Adipocyte (in vitro differentiated cells): ENCODE results near the gene RYR2.

Experiments used
- DNase-seq: peaks from one replicate; pipeline ENCODE4 v3.0.0-alpha.2; 2015; ENCODE audit warnings: low read depth
- H3K27me3 ChIP-seq: replicated peaks from 2 replicates; pipeline ENCODE4 v1.7.0; 2013; ENCODE audit warnings: mild to moderate bottlenecking, low read length, moderate library complexity; ENCODE audit not compliant: control insufficient read depth, insufficient read depth
- H3K36me3 ChIP-seq: 2 replicates; pipeline ENCODE4 v1.7.0; 2013; ENCODE audit warnings: low read length, mild to moderate bottlenecking, moderate library complexity; ENCODE audit not compliant: control insufficient read depth, insufficient read depth, severe bottlenecking
- H3K4me1 ChIP-seq: 2 replicates; pipeline ENCODE4 v1.7.0; 2013; ENCODE audit warnings: mild to moderate bottlenecking, low read length, moderate library complexity; ENCODE audit not compliant: control insufficient read depth, insufficient read depth
- H3K4me3 ChIP-seq: 2 replicates; pipeline ENCODE4 v1.7.0; 2013; ENCODE audit warnings: mild to moderate bottlenecking, low read length, moderate library complexity
- H3K9ac ChIP-seq: 2 replicates; pipeline ENCODE4 v1.7.0; 2013; ENCODE audit warnings: mild to moderate bottlenecking, low read length, moderate library complexity
- H3K9me3 ChIP-seq: 2 replicates; pipeline ENCODE4 v1.7.0; 2013; ENCODE audit warnings: mild to moderate bottlenecking, low read length, moderate library complexity; ENCODE audit not compliant: control insufficient read depth

RYR2 gene

DNA sequence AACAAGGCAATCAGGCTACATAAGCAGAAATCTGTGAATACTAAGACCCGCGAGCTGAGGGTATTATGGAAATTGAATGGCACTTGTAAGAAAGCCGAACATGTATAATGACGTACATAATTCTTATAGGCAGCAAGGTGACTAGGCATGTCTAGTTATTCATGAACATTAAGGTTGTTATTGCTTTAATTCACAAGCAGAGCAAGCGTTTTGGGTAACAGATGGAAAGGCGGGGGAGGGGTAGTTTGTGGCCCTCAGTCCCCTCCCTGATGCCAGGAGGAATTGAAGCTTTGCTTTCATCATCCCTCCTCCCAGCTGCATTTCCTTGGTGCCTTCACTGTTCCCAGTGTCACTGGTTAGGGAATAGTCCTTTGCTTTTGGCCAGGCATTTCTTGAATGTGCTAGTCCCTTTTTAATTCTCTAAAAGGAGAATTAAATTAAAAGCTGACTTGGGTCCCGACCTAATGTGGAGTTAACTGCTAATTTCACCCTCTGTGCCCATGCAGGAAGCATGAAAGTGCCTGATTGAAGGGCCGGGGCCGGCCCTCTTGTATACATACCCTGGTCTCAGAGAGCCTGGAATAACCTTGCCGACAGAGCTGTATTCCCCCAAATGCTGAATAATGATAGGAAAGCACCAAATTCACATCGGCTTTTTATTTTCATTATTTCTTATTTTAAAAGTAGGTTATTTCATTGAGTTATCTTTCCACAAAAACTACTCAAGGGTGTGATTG is 42.5 kb downstream of the RYR2 start:
- no peaks in the 10 kb centered on the region for H3K36me3 ChIP-seq
- H3K4me3 ChIP-seq: no peak overlapping the region
- no peak overlapping the region for H3K9ac ChIP-seq
- H3K9me3 ChIP-seq: no peaks in the 10 kb centered on the region
- H3K4me1 ChIP-seq: no peaks in the 10 kb centered on the region
- DNase-seq: no peak
- H3K27me3 ChIP-seq: no peaks in the 10 kb centered on the region

DNA sequence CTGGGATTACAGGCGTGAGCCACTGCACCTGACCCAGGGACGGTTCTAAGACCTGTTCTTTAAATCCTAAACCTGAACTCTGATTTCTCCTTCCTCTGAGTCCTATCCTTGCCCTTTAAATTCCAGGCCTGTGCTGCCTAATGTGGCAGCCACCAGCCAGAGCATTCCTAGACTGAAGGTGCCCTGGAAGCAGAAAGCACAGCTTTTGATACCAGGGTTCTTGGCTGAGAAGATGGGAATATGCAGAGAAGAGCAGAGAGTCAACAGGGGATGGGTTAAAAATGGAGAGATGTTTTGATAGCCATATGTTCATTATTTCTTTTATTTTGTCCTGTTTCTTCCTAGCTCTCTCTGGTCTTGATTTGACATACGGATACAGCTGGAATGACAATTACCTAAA is 49.7 kb downstream of the RYR2 start:
- no peaks in the 10 kb centered on the region for H3K36me3 ChIP-seq
- no peaks in the 10 kb centered on the region for H3K9me3 ChIP-seq
- no peaks in the 10 kb centered on the region for H3K4me1 ChIP-seq
- no peaks in the 10 kb centered on the region for H3K27me3 ChIP-seq
- H3K4me3 ChIP-seq: no peak overlapping the region
- DNase-seq: no peak
- H3K9ac ChIP-seq: no peak overlapping the region

- Histone ChIP-seq H3K4me1 (no peaks in the 10 kb centered on the region), H3K36me3 (no peaks in the 10 kb centered on the region)
Measured at GRCh38 chr1:237093691-237094090, 51.7 kb downstream of the RYR2 start.

DNA sequence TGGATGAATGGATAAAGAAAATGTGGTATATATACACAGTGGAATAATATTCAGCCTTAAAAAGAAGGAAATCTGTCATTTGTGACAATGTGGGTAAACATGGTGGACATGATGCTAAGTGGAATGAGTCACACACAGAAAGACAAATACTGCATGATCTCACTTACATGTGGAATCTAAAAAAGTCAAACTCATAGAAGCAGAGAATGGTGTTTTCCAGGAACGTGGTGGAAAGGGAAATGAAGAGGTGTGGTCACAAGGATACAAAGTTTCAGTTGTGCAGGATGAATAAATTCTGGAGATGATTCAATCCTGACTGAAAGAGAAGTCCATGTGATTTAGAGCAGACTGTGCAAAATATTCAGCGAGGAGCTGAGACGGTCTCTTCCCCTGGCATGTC is 56.6 kb downstream of the RYR2 start:
- DNase-seq: no peak
- Histone ChIP-seq H3K4me3 (no peak overlapping the region), H3K27me3 (no peaks in the 10 kb centered on the region), H3K4me1 (no peaks in the 10 kb centered on the region), H3K9me3 (no peaks in the 10 kb centered on the region), H3K9ac (no peak overlapping the region), H3K36me3 (no peaks in the 10 kb centered on the region)

More at GRCh38 chr1:237093691-237094090, 51.7 kb downstream of the RYR2 start:
- H3K9ac ChIP-seq: no peak overlapping the region
- no peak overlapping the region for H3K4me3 ChIP-seq
- no peaks in the 10 kb centered on the region for H3K9me3 ChIP-seq
- no peaks in the 10 kb centered on the region for H3K27me3 ChIP-seq
- no peak for DNase-seq

- no peak for DNase-seq
- no peaks in the 10 kb centered on the region for H3K36me3 ChIP-seq
- no peak overlapping the region for H3K4me3 ChIP-seq
- no peaks in the 10 kb centered on the region for H3K4me1 ChIP-seq
- no peaks in the 10 kb centered on the region for H3K9me3 ChIP-seq
- no peak overlapping the region for H3K9ac ChIP-seq
- peaks cover 5% of the 10 kb centered on the region for H3K27me3 ChIP-seq
Measured at GRCh38 chr1:237103021-237103420, 61.0 kb downstream of the RYR2 start.

DNA sequence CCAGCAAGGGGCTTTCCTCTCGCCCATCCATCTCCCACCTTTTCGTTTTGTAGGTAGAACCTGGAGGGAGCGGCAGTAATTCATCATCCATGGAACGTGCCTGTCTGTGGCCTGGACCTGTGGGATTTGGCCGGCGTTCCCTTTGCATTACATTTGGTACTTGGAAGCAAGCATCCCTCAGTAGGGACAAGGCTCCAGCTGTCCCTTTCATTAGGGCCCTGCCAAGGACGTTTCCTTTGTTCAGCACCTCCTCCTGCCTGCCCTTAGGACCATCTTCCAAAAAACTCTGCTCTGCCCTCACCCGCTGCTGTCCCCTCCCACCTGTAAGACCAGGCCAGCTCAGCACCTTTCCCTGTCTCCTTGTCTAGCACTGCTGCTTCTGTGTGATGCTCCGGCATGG is 62.1 kb downstream of the RYR2 start:
- Histone ChIP-seq H3K27me3 (peaks cover 5% of the 10 kb centered on the region), H3K36me3 (no peaks in the 10 kb centered on the region), H3K4me1 (no peaks in the 10 kb centered on the region), H3K9me3 (no peaks in the 10 kb centered on the region), H3K4me3 (no peak overlapping the region), H3K9ac (no peak overlapping the region)
- DNase-seq: no peak

GRCh38 chr1:237105826-237106225 is 63.8 kb downstream of the RYR2 start:
- Histone ChIP-seq H3K9me3 (no peaks in the 10 kb centered on the region), H3K9ac (no peak overlapping the region), H3K4me3 (no peak overlapping the region), H3K36me3 (no peaks in the 10 kb centered on the region), H3K27me3 (peaks cover 5% of the 10 kb centered on the region), H3K4me1 (no peaks in the 10 kb centered on the region)
- DNase-seq: no peak

GRCh38 chr1:237108297-237109040 is 66.5 kb downstream of the RYR2 start:
- H3K27me3 ChIP-seq: peaks cover 5% of the 10 kb centered on the region
- no peak overlapping the region for H3K9ac ChIP-seq
- DNase-seq: no peak
- H3K4me3 ChIP-seq: no peak overlapping the region
- no peaks in the 10 kb centered on the region for H3K9me3 ChIP-seq
- no peaks in the 10 kb centered on the region for H3K36me3 ChIP-seq
- H3K4me1 ChIP-seq: no peaks in the 10 kb centered on the region

- no peak for DNase-seq
- no peak overlapping the region for H3K9ac ChIP-seq
Measured at GRCh38 chr1:237111807-237112206, 69.8 kb downstream of the RYR2 start.

GRCh38 chr1:237112663-237113062 is 70.7 kb downstream of the RYR2 start:
- Histone ChIP-seq H3K4me1 (no peaks in the 10 kb centered on the region), H3K36me3 (no peaks in the 10 kb centered on the region), H3K9ac (no peak overlapping the region), H3K27me3 (peaks cover 4% of the 10 kb centered on the region), H3K4me3 (no peak overlapping the region), H3K9me3 (no peaks in the 10 kb centered on the region)
- DNase-seq: no peak

More at GRCh38 chr1:237111807-237112206, 69.8 kb downstream of the RYR2 start:
- Histone ChIP-seq H3K4me1 (no peaks in the 10 kb centered on the region), H3K27me3 (peaks cover 5% of the 10 kb centered on the region), H3K9me3 (no peaks in the 10 kb centered on the region), H3K4me3 (no peak overlapping the region), H3K36me3 (no peaks in the 10 kb centered on the region)

DNA sequence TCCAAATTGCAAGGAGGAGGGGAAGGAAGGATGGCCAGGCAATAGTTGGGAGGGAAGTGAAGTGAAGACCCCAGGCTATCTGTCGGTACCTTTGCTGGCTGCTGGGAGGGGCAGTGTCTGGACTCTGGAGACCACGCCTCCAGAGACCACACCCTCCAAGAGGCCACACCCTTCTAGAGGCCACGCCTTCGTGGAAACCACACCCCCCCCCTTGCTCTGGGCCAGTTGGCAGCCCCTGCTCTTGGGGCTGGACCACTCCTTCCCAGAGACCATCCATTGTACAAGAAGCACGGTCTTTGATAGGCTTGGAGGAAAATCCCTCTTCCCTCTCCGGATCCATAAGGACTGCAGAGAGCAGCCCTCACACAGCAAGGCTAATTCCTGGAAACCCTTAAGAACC is 73.1 kb downstream of the RYR2 start:
- H3K9ac ChIP-seq: no peak overlapping the region
- DNase-seq: no peak
- no peaks in the 10 kb centered on the region for H3K9me3 ChIP-seq
- no peaks in the 10 kb centered on the region for H3K4me1 ChIP-seq
- no peaks in the 10 kb centered on the region for H3K36me3 ChIP-seq
- H3K4me3 ChIP-seq: no peak overlapping the region
- H3K27me3 ChIP-seq: no peaks in the 10 kb centered on the region
